Suppressor macrophage (primary cell): Measurements from ENCODE around the gene PRKCB.

Source experiments
- DNase-seq, 4 experiments: peaks; one replicate each; pipeline ENCODE4 v3.0.0-alpha.2; 2020 to 2022
- total RNA-seq, 17 experiments: gene quantifications; one replicate each; lab custom pipeline; 2026; ENCODE audit warnings: mixed read lengths in 6 of 17, inconsistent platforms in 3 of 17; lab: John Stamatoyannopoulos, UW

Gene PRKCB
- total RNA-seq: 71.6 to 326 (median 159) reads per million in 17 experiments

- DNase-seq: peak; percentile 94 to 98 (median 96)
Observed at GRCh38 chr16:23835390-23836077, at the start of gene PRKCB. TSS of gene PRKCB (plus strand) at chr16:23835983.

GRCh38 chr16:23786964-23787561, 48.7 kb upstream of the PRKCB start:
- DNase-seq: no peak

GRCh38 chr16:23788685-23789084, 47.1 kb upstream of the PRKCB start:
- DNase-seq: peak; percentile 40 to 78 (median 62)

- no peak for DNase-seq
Observed at GRCh38 chr16:23795378-23795777, 40.4 kb upstream of the PRKCB start.

GRCh38 chr16:23796941-23797340, 38.8 kb upstream of the PRKCB start:
- no peak for DNase-seq

GRCh38 chr16:23801378-23801777, 34.4 kb upstream of the PRKCB start:
- peak; percentile 83 to 92 (median 87) for DNase-seq

GRCh38 chr16:23802776-23803175, 33.0 kb upstream of the PRKCB start:
- peak in 2 of 4 experiments; percentile 10 to 14 for DNase-seq

- DNase-seq: peak; percentile 70 to 86 (median 80)
Observed at GRCh38 chr16:23803591-23804123, 32.1 kb upstream of the PRKCB start.

GRCh38 chr16:23807028-23807427, 28.8 kb upstream of the PRKCB start:
- DNase-seq: peak; percentile 50 to 91 (median 83)

- DNase-seq: no peak
Observed at GRCh38 chr16:23821467-23821866, 14.3 kb upstream of the PRKCB start.

- DNase-seq: no peak
Observed at GRCh38 chr16:23821875-23822688, 13.7 kb upstream of the PRKCB start.

- DNase-seq: no peak
Observed at GRCh38 chr16:23823475-23824384, 12.1 kb upstream of the PRKCB start.

- no peak for DNase-seq
Observed at GRCh38 chr16:23824909-23825308, 10.9 kb upstream of the PRKCB start.

- peak; percentile 66 to 90 (median 78) for DNase-seq
Observed at GRCh38 chr16:23826528-23827045, 9.2 kb upstream of the PRKCB start.

- DNase-seq: no peak
Observed at GRCh38 chr16:23827057-23827456, 8.7 kb upstream of the PRKCB start.

- DNase-seq: no peak
Observed at GRCh38 chr16:23829454-23829853, 6.3 kb upstream of the PRKCB start.

- no peak for DNase-seq
Observed at GRCh38 chr16:23830276-23830675, 5.5 kb upstream of the PRKCB start.

GRCh38 chr16:23832882-23833281, 2.9 kb upstream of the PRKCB start:
- DNase-seq: no peak

- DNase-seq: no peak
Observed at GRCh38 chr16:23833504-23833903, 2.3 kb upstream of the PRKCB start.

- no peak for DNase-seq
Observed at GRCh38 chr16:23833960-23834685, 1.7 kb upstream of the PRKCB start.

GRCh38 chr16:23836078-23836403, 258 bp downstream of the PRKCB start:
- no peak for DNase-seq
